ENCODE measurements around the gene GPR173. TPM values are rescaled to one million over a fixed set of nuclear protein-coding genes. Genes with fewer than 3 reads are reported as not detected.

GPR173 gene
- total and polyA plus RNA-seq, 2 of the 8 experiments (the other 6 are each of a cell fraction or from before 2014, with no cell fraction given), result 7.0 to 11.3 TPM

DNA sequence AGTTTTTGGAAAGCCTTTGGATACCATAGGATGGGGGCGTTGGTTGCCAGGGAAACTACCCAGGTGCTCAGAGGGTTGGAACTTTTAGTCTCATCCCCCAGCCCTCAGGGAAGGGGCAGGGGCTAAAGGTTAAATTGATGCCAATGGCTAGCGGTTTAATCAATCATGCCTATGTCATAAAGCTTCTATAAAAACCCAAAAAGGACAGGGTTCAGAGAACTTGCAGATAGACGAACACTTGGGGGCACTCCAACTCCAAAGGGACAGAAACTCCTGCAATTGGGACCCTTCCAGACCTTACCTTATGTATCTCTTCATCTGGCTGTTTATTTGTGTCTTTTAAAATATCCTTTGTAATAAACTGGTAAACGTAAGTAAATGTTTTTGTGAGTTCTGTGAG is 30.0 kb upstream of the GPR173 start:
- Histone ChIP-seq H3K4me1 (replicated peaks in 1 of 4; ENCODE audit: control insufficient read depth in 3 of 4, insufficient read depth in 4 of 4, low read length in 3 of 4) (no peaks in the 10 kb centered on the region), H2BK12ac (ENCODE audit: low read depth, low read length) (no peak overlapping the region), H2BK120ac (replicated peaks; ENCODE audit: low read depth, low read length) (no peak overlapping the region), H3K9me3 (ENCODE audit: insufficient read depth in 2 of 2, low read depth in 1 of 2, low read length in 1 of 2) (no peaks in the 10 kb centered on the region), H3K4me3 (ENCODE audit: extremely low read depth in 1 of 4, insufficient read depth in 2 of 4, low read depth in 3 of 4, low read length in 4 of 4) (no peak overlapping the region), H3K18ac (ENCODE audit: extremely low read depth, low read length) (no peak overlapping the region), H4K8ac (ENCODE audit: extremely low read depth, insufficient read depth, low read length) (no peak overlapping the region), H3K79me2 (ENCODE audit: control insufficient read depth in 1 of 2, insufficient read depth in 2 of 2, low read length in 2 of 2) (no peaks in the 10 kb centered on the region), H4K5ac (ENCODE audit: insufficient read length, low read depth, low read length) (no peak overlapping the region), H2AFZ (ENCODE audit: low read length) (no peak overlapping the region), H3K23ac (ENCODE audit: insufficient read length) (no peak overlapping the region), H2BK15ac (ENCODE audit: low read length) (no peak overlapping the region), H3K56ac (replicated peaks; ENCODE audit: insufficient read length, low read depth, low read length) (no peak overlapping the region), H4K20me1 (replicated peaks in 1 of 2; ENCODE audit: control insufficient read depth in 1 of 2, insufficient read depth in 2 of 2, low read length in 2 of 2) (no peaks in the 10 kb centered on the region), H3K4me2 (ENCODE audit: insufficient read depth in 1 of 2, low read depth in 2 of 2, low read length in 2 of 2) (no peak overlapping the region), H4K91ac (replicated peaks; ENCODE audit: insufficient read length, low read length) (no peak overlapping the region), H2AK5ac (ENCODE audit: low read depth, low read length) (no peak overlapping the region), H2BK20ac (ENCODE audit: low read length) (no peak overlapping the region), H2BK5ac (ENCODE audit: low read depth, low read length) (no peak overlapping the region), H3K4ac (replicated peaks; ENCODE audit: insufficient read length, low read depth, low read length) (no peak overlapping the region), H3K79me1 (ENCODE audit: low read depth, low read length) (no peaks in the 10 kb centered on the region), H3K14ac (ENCODE audit: insufficient read length) (no peak overlapping the region), H3K27me3 (replicated peaks in 1 of 4; ENCODE audit: control insufficient read depth in 3 of 4, extremely low read depth in 1 of 4, insufficient read depth in 3 of 4, low read length in 3 of 4) (no peaks in the 10 kb centered on the region), H3K23me2 (ENCODE audit: low read depth, low read length) (no peaks in the 10 kb centered on the region), H3K9ac (replicated peaks in 1 of 4; ENCODE audit: extremely low read depth in 1 of 4, low read depth in 3 of 4, low read length in 3 of 4) (no peak overlapping the region), H3K27ac (ENCODE audit: low read depth, low read length) (no peak overlapping the region), H3K36me3 (ENCODE audit: control insufficient read depth in 2 of 4, insufficient read depth in 4 of 4, low read length in 3 of 4) (no peaks in the 10 kb centered on the region)
- WGBS, 2 experiments (ENCODE audit: extremely low coverage in 1 of 2, insufficient coverage in 1 of 2, insufficient read length in 1 of 2, insufficient replicate concordance in 2 of 2, low coverage in 1 of 2, low lambda C conversion rate in 2 of 2, missing lambda C conversion rate in 1 of 2), result 24% methylated on average over 4 of the region's 4 CpGs; no CpG with 5 or more reads in 1 of the 2 experiments
- peak; percentile 55 for FAIRE-seq
- ChIA-PET POLR2A (ENCODE audit: partially characterized antibody) (interaction anchor here (1.4 kb wide), 1 partner anchor 18 kb away, joined by 3 read pairs; no protein-coding TSS in a partner anchor), CTCF (ENCODE audit: partially characterized antibody) (interaction anchor here (0.9 to 2.0 kb wide), 3 partner anchors 8 to 52 kb away, joined by 3 to 5 read pairs (median 4); no protein-coding TSS in a partner anchor)
- DNase-seq (ENCODE audit: low read depth in 1 of 2, low spot score in 2 of 2), result no peak
- TF ChIP-seq RAD21 (IDR thresholded peaks at IDR 0.05 in 1 of 2, conservative IDR thresholded peaks at IDR 0.05 in 1 of 2; ENCODE audit: low read depth in 2 of 2, low read length in 2 of 2), result peak; percentile 51 to 60
- no peak for TF ChIP-seq SP2 (IDR thresholded peaks at IDR 0.05; ENCODE audit: low read length)
- no peak for TF ChIP-seq MAFK (IDR thresholded peaks at IDR 0.05; ENCODE audit: low read depth, low read length)
- no peak for TF ChIP-seq BCL11A (IDR thresholded peaks at IDR 0.05; ENCODE audit: low read depth in 2 of 2, low read length in 2 of 2)
- TF ChIP-seq HDAC2 (IDR thresholded peaks at IDR 0.05; ENCODE audit: borderline replicate concordance in 1 of 2, low read depth in 2 of 2, low read length in 2 of 2), result no peak
- TF ChIP-seq SAP30 (IDR thresholded peaks at IDR 0.05; ENCODE audit: insufficient read depth, insufficient replicate concordance, low read length), result no peak
- TF ChIP-seq, protein P1, sequence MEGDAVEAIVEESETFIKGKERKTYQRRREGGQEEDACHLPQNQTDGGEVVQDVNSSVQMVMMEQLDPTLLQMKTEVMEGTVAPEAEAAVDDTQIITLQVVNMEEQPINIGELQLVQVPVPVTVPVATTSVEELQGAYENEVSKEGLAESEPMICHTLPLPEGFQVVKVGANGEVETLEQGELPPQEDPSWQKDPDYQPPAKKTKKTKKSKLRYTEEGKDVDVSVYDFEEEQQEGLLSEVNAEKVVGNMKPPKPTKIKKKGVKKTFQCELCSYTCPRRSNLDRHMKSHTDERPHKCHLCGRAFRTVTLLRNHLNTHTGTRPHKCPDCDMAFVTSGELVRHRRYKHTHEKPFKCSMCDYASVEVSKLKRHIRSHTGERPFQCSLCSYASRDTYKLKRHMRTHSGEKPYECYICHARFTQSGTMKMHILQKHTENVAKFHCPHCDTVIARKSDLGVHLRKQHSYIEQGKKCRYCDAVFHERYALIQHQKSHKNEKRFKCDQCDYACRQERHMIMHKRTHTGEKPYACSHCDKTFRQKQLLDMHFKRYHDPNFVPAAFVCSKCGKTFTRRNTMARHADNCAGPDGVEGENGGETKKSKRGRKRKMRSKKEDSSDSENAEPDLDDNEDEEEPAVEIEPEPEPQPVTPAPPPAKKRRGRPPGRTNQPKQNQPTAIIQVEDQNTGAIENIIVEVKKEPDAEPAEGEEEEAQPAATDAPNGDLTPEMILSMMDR (IDR thresholded peaks at IDR 0.05; ENCODE audit: control extremely low read depth in 1 of 3, insufficient read depth in 1 of 3, low read depth in 1 of 3, low read length in 3 of 3), result peak in 2 of 3 experiments; percentile 31 to 42; a peak in 3 of 4 replicates
- no peak for TF ChIP-seq RFX5 (IDR thresholded peaks at IDR 0.05; ENCODE audit: borderline replicate concordance, low read depth, low read length)
- TF ChIP-seq BACH1 (IDR thresholded peaks at IDR 0.05; ENCODE audit: low read length), result no peak
- TF ChIP-seq POU5F1 (IDR thresholded peaks at IDR 0.05; ENCODE audit: low read depth, low read length), result no peak
- TF ChIP-seq FOSL1 (IDR thresholded peaks at IDR 0.05; ENCODE audit: insufficient read depth, low read depth, low read length), result no peak
